ENCODE measurements around the gene RMRP.

The RMRP gene

DNA sequence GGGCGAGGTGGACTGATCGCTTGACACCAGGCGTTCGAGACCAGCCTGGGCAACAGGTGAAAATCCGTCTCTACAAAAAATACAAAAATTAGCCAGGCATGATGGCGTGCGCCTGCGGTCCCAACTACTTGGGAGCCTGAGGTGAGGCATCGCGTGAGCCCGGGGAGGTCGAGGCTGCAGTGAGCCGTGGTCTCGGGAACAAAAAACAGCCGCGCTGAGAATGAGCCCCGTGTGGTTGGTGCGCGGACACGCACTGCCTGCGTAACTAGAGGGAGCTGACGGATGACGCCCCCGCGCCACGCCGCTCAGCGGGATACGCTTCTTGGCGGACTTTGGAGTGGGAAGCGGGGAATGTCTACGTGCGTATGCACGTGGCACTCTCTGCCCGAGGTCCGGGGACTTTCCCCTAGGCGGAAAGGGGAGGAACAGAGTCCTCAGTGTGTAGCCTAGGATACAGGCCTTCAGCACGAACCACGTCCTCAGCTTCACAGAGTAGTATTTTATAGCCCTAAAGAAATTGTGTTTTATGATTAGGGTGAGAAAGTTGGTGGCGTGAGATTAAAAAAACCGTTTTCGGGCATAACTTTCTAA is at the start of gene RMRP:
RMRP (minus strand) TSS at position 474 of the 591 bp plus-strand sequence.
- DNase-seq (ENCODE audit: low read depth, low spot score), result peak; percentile 99

DNA sequence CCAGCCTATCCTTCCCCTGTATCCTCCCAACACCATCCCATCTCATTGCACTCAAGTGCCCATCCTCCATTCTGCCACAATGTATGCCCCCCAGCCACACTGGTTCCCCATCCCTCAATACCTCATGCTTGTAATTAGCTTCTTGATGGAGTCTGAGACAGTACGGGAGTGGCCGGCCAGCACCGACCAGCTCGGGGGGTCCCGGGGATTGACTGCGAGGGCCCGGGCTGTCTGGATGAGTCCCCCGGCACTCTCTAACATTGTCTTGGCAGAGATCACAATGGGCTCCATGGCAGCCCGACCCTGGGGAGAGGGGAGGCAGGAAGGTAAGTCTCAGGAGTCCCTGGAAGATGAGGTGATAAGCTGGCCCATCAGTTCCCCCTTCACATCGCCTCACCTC is 49.1 kb upstream of the RMRP start:
- no peak for DNase-seq (ENCODE audit: low read depth, low spot score)

DNA sequence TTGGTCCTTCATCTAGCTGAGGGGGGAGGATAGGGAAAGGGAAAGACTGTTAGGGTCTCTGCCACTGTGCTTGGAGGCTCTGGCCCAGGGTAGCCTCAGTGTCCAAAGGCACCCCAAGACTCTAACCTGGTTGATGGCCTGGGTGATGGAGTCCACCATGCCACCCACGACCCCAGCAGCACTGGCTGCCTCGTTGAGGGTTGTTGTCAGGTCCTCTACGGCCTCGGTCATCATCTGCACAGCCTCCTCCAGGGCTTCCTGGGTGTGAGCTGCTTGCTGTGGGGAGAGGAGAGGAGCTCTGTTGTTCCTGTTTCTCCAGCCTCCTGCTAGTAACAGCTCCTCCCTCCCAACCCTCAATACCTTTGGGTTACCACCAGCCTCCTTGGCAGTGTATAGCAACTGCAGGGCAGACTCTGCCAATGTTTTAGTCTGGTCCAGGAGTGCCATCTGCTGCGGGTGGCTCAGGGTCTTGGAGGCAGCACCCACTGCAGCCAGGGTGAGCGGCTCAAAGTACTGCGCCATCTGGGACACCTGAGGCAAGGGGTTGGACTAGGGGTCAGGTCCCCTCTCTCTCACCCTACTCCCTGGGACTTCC is 48.1 kb upstream of the RMRP start:
- no peak for DNase-seq (ENCODE audit: low read depth, low spot score)

DNA sequence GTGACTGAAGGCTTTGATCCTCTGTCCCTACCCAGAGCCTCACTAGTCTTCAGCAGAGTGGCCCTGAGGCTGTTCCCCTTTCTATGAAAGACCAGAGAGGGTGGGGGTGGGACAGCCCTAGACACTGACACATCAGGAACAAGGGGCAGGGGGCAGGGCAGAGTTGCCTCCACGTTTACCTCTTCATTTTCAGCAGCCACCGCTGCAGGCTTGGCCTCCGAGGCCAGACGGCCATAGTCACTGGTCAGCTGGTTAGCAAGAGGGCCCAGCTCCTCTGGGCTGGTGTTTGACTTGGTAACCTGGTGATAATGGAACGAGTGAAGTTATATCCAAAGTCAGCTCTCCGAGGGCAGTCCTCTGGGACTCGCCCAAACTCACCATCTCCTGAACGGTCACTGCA is 47.6 kb upstream of the RMRP start:
- peak; percentile 49 for DNase-seq (ENCODE audit: low read depth, low spot score)

DNA sequence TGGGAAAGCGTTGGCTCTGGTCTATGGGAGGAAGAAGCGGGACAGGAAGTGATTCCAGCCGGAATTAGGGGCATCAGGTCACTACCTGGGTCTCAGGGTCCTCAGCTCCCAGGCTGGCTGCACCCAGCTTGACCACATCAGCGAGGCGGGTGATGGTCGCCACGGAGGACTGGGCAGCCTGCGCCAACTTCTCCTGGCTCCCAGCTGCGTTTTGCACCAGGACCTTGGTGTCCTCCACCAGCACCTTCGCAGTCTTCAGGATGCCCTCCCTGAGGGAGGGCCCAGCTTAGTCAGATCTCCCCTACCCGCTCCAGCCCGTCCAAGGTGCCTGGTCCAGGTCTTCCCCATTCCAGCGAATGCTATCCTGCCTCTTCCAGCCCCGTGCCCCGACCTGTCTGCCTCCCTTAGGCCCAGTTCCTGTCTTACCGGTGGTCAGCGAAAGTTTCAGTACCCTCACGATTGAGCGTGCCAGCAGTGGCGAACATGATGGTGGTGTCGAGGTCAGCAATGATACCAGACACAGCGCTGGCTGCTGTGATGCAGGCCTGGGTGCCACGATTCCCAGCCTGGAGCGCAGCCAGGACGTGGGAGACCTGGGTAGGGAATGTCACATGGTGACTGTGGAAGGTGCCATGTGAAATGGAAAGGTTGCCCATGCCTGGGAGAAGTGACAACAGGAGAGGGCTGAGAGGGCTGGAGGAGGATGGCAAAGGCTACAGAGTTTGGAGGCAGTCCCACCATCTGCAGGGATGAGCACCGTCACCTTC is 46.3 kb upstream of the RMRP start:
- no peak for DNase-seq (ENCODE audit: low read depth, low spot score)

DNA sequence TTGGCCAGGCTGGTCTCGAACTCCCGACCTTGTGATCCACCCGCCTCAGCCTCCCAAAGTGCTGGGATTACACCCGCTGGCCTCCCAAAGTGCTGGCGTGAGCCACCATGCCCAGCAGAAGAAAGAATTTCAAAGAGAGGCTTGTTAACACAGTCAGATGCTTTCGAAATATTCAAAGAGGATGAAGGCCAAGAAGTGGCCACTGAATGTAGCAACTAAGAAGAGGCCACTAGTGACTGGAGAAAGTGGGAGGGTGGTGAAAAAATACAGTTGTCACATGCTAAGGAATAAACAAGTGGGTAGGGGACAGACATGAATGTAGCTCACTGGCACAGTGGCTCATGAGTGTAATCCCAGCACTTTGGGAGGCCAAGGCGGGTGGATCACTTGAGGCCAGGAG is 44.9 kb upstream of the RMRP start:
- no peak for DNase-seq (ENCODE audit: low read depth, low spot score)

DNA sequence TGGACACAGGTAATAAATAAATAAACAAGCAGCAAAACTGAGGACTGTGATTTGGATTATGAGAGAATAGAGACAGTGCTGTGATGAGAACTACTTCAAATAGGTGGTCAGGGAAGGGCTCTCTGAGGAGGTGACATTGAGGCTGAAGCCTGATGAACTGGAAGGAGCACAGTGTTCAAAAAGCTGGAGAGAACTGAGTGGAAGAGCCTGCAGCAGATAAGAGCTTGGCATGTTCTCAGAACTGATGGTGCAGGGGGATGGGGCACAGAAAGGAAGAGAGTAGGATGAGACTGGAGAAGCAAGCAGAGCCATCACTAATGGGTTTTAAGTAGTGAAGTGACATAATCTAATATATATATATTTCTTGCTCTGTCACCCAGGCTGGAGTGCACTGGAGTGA is 43.1 kb upstream of the RMRP start:
- no peak for DNase-seq (ENCODE audit: low read depth, low spot score)

DNA sequence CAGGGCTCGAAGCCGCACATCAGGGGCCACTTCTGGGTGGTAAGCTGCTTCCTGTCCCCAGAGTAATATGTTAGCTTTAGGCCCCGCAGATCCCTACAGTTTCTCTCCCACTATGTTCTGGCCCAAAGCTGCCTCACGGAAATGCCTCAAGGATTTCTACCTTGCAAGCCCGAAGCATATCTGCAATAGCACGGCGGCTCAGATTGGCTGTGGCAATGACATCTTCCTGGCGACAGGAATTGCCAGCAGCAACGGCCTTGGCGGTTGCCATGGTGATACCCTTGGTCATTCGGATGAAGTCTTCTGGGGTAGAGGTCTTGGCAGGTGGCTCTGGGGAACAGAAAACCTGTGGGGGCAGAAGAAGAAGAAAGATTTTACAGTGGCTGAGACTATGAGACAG is 42.2 kb upstream of the RMRP start:
- DNase-seq (ENCODE audit: low read depth, low spot score), result no peak

DNA sequence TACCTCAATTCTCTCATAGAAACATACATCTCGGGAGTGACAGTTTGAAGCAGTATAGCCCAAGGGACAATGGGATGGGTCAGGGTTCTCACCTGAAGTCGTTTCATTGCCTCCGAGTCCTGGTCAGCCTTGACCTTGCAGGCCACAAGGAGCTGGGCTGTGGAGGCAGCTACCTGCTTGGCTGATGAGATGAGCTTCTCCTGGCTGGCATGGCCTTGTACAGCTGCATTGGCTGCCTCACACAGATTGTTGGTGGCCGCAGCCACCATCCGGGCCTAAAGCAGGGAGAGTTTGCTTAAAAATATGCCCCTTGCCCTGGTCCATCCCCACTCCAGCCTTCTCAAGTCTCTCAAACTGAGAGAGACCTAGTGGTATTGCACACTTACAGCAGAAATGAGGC is 40.4 kb upstream of the RMRP start:
- no peak for DNase-seq (ENCODE audit: low read depth, low spot score)

DNA sequence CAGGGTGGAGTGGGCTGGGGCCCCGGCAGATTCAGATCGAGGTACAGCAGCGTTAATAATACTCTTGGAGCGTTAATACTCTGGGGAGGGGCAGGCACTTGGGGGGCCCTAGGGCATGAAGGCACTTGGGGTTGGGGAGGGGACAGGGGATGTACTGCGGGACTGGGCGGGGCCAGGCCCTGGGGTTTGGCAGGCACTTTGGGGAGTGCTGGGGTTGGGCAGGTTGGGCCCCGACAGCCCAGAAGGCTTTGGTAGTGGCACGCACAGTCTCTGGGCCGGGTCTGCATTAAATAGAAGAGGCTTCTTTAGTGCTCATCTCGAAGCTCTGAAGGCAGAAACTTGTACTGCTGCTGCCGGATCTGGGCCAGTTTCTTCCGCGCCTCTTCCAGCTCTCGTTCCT is 39.7 kb upstream of the RMRP start:
- no peak for DNase-seq (ENCODE audit: low read depth, low spot score)

DNA sequence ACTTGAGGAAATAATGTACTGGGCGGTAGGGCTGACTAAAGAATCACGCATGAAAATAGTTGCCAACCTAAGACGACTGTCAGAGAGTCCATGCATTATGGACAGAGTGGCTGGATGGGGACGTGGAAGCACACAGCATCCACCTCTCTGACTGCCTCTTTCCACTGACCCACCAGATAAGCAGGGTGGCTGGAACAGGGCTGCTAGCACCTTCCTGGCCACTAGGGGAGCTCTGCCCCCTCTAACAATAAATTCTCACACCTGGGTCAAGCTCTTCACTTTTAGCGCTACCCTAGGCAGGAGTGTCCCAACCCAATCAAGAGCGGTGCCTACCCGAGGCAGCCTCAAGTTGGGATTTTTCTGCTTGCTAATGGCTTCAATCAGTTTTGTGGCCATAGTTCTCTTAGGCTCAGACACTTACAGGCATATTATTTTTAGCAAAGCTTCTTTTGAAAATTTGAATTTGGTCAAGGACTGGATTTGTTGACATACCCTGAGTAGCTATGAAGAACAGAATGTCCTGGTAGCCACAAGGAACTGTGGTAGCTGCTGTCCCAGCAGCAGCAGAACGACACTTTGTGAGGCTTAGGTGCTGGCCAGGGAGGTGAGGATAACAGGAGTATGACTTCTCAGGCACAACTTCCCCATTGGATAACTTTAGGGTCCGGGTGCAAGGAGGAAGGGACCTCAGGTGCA is 38.8 kb upstream of the RMRP start:
- peak; percentile 86 for DNase-seq (ENCODE audit: low read depth, low spot score)

DNA sequence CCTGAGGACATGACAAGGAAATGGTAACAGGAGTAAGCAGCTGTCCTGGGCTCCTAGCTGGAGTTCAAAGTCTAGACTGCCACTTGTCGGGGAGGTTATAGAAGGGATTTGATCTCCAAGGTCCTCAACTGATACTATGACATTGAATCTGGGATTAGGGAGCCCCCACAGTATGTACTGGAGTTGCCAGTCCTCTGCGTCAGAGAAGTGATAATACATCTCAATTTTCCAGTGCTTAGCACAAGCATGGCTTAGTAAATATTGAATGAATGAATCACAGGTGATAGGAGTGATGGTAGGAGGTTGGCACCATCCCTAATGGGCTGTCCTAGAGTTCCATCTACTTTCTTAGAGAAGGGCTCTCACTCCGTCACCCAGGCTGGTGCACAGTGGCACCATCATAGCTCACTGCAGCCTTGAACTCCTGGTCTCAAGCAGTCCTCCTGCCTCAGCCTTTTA is 38.2 kb upstream of the RMRP start:
- DNase-seq (ENCODE audit: low read depth, low spot score), result no peak

DNA sequence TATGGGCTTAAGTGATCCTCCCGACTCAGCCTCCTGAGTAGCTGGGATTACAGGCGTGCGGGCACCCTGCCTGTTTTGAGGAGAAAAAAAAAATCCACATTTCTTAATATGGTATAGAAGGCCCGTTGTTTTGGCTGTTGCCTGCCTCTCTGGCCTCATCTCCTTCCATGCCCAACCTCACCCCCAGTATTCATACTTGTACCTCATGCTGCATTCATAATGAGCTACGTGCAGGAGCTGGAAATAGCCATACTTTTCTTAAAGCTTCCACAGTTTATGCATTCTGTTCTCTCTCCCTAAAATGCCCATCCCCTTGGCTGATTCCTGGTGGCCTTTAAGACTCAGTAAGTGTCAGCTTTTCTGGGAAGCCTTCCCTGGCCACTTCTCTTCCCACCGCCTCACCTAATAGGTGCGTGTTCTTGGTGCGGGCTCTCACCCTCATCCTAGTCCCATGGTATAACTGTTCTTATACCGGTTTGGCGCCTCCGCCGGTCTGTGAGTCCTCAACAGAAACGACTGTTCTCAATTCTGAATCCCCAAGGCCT is 34.0 kb upstream of the RMRP start:
- DNase-seq (ENCODE audit: low read depth, low spot score), result peak; percentile 30

DNA sequence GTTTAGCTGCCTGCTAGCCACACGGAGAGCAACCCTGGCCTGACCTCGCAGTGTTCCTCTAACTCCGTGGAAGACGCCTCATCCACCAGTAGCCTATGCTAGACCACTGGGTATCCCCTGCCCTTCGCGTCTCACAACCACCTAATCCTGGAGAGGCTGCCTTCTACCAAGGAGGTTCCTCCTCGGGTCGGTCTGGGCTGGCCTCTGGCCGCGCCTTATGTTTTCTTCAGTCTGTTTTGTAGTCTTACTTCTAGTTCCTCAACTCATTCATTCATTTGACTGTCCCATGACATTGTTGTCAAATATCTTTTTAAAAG is 33.5 kb upstream of the RMRP start:
- peak; percentile 56 for DNase-seq (ENCODE audit: low read depth, low spot score)

DNA sequence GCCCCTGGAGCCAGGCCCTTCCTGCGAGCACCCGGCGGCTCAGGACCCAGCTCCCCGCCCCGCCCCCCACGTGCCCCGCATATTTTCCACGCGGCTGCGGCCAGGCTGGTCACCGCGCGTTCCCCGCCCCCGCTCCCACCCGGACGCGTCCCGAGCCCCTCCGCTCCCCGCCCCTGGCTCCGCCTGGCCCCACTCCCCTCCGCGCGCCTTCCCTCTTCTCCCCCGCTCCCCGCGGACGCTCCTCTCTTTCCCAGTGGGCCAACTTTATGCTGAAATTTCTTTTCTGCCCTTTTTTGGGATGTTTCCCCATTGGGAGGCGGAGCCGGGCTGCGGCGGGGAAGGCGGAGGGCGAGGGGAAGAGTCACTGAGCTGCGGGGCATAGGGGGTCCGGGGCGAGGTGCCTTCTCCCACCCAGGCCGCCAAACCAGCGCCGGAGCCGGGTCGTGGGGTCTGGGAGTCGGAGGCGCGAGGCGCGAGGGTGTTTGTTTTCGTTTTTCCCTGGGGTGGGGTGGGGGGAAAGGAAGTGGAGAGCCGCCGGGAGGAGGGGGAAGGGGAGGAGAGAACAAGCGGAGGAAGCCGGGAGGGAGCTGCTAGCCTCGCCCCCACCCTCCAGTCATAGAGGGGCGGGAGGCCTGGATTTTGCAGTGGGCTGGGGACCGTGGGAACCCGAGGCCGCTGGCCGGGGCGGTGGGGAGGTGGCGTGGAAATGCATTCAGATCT is 33.0 kb upstream of the RMRP start:
- peak; percentile 64 for DNase-seq (ENCODE audit: low read depth, low spot score)

DNA sequence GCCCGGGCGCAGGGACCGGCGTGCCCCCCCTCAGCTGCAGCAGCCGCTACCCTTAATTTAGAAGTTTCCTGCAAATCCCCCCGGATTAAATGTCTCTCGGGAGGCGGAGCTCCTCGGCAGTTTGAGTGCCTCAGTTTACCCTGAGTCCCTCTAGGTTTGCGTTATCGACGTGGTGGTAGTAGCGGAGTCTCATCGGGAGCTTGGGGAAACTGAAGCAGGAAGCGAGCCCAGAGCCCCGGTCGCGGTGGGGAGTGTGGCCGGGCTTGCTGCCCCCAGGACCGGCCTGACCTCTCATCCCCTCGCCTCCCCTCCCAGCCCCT is 32.4 kb upstream of the RMRP start:
- no peak for DNase-seq (ENCODE audit: low read depth, low spot score)

DNA sequence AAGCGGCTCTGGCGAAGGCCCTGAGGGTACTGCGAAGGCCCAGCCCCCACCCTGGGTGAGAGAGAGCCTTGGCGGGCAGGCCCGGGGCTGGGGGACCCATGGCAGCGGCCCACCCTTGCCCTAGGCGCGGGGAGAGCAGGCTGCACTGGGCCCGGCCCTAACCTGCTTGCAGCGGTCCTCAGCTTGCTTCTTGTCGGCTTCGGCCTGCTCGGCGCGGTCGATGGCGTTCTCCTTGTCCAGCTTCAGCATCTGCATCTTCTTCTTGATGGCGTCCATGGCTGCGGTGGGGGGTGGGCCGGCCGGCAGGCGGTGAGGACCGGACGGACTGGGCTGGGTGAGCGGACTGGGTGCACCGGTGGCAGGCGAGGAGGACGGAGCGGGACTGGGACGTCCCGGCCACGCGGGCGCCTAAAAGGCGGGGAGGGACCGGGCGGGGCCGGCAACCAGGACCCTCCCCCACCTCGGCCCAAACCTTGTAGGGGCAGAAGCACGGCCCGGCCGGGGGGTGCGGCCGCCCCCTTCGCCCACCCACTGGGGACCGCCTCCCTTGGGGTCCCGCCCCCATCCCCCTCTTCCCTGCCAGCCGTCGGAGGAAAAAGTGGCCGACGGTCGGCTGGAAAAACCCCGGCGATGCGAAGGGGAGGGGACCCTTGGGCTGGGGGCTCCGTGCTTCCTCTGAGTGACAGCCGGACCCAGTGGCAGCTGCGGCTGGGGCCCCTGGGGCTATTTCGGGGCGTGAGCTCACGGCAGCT is 31.9 kb upstream of the RMRP start, which contains the start of gene TPM2:
TPM2 (minus strand) TSS at position 384 of the 752 bp plus-strand sequence; CDS start at position 276, 108 bp downstream.
- DNase-seq (ENCODE audit: low read depth, low spot score), result peak; percentile 86

DNA sequence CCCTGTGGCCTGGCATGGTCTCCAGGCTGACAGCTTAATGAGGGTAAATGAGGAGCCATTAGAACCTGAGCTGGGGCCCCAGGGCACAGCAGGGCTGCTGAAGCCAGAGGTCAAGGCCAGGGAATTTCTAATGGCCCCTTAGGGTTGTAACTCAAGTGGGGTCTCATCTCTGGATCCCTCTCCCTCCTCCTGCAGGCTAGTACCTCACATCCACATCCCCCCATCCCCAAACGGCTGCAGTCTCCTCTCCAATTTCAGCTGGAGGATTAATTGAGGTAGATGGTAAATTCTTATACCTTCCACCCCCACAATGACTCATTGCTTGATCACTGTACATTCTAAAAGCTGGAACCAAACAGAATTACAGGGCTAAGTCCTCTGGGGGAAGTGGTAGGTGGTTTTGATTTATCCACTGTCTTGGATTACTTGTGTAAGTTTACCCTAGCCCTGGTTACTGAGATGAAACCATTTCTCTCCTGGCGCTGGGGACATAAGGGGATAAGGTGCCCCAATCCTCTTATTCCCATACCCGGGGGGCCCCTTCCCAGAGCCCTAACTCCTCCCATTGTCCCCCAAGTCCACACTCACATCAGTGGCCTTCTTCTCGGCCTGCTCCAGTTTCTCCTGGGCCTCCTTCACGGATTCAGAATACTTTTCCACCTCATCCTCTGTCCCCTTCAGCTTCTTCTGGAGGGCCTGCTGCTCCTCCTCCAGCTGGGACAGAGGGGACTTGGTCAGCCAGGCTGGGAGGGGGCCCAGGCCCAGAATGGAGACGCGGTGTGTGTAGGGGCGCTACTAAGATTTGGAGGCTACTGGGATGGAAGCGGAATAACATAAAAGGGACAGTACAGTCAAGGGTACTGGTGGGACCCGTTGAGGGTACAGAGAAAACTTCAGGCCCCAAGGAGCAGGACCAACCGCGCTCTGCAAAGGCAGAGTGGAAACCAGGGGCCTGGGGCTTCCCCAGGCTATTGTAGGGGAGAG is 31.0 kb upstream of the RMRP start:
- peak; percentile 11 for DNase-seq (ENCODE audit: low read depth, low spot score)

DNA sequence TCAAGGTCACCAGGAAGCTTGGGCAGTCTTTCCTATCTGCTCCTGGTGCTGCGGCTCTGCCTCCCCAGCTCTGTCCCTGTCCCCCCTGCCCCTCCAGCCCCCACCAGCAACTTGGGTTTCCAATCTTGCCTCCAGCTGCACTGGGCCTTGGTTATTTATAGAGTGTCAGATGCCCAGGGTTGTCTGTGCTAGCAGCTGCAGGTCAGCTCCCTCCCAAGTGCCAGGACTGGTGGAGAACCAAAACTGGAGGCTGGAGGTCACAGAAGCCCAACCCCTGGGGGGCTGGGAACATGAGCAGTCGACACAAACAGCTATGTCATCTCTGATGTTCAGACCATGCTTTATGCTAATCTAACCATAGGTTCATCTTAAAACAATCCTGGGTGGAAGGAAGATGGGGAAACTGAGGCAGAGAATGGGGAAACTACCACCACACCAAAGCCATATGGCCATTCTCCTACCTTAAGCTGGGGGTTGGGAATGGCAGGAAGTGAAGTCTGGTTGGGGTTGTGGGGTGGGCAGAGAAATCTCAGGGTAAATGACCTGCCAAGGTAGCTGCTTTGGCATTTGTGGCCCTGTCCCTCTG is 30.2 kb upstream of the RMRP start:
- no peak for DNase-seq (ENCODE audit: low read depth, low spot score)

All from ELF-1 (cell line).